ENCODE results near the gene VPS37C. TPM values are rescaled to one million over a fixed set of nuclear protein-coding genes. Genes with fewer than 3 reads are reported as not detected.
"Not testable (repeated sequence)": the region's sequence is repeated elsewhere in the genome, so short reads cannot be mapped to it uniquely, and the experiment has no call there.

The VPS37C gene
- total RNA-seq, 1 donor from 2014 or later = 27.8 TPM

DNA sequence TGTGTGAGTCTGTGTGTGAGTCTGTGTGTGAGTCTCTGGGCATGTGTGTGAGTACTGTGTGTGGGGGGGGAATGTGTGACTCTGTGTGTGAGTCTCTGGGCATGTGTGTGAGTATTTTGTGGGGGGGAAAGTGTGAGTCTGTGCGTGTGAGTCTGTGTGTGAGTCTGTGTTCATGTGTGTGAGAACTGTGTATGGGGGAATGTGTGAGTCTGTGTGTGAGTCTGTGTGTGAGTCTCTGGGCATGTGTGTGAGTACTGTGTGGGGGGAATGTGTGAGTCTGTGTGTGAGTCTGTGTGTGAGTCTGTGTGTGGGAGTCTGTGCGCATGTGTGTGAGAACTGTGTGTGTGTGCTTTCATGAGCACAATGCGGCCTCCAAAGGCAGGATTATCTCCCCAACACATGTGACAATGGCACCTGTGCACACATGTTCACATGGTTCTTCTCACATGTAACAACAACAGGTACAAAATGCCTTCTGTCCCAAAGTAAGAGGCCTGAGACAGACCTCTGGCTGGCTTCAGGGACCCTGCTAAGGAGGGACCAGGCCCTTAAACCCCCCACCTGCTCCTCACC is 57.3 kb downstream of the VPS37C start:
- DNase-seq (ENCODE audit: extremely low read depth, low read depth, low spot score) = no peak

DNA sequence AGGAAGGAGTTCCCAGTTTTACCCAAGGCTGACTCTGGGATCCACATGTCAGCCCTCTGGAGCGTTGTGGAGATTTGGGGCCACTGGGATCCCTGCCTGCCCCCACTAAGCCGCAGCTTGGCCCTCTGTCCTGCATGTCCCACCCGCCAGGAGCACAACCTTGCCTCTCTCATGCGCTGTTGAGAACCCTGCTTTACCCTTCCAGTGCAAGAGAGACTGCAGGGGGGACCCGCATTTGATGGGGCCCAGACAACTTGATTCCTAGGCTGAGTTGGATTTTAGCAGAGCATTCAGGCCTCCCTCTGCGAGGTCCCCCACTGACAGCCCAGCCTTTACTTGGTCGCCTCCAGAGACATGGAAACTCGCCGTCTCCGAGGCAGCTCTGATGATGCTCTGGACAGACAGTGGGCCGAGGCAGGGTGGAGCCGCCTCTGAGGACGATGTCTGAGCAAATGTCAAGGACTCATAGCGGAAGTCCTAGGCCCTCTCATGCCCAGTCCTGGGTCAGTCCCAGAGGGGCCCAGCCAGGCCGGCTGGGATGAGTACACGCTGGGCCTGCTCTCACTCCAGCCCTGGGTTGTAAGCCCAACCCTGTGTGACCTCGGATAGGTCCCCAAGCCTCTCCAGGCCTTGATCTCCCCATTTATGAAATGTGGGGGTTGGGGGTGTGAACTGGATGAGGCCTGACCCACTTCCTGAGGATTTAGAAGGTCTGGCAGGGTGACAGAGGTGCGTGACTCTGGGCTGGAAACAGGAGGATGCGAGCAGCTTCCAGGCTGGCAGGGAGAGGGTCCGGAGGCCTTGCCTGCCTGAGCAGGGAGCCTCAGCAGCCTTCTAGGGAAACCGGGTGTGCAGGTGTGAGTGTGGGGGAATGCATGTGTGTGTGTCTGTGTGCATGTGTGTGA is 58.3 kb downstream of the VPS37C start:
- DNase-seq (ENCODE audit: extremely low read depth, low read depth, low spot score) = no peak

DNA sequence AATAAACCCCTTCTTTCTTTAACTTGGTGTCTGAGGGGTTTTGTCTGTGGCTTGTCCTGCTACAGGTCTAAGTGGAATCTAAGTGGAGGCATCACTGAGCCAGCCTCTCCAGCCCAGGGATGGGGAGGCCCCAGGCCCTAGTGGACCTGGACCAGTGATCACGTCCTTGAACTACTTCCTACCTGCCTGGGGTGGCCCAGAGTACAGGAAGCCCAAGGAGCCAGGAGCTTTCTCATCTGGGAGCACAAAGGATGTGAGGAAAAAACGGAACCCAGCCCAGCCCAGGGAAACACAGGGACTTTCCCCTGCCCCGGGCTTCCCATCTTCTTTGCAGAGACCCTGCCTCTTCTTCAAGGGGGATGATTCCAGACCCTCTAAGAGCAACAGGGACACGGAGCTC is 62.4 kb downstream of the VPS37C start:
- no peak for DNase-seq (ENCODE audit: extremely low read depth, low read depth, low spot score)

DNA sequence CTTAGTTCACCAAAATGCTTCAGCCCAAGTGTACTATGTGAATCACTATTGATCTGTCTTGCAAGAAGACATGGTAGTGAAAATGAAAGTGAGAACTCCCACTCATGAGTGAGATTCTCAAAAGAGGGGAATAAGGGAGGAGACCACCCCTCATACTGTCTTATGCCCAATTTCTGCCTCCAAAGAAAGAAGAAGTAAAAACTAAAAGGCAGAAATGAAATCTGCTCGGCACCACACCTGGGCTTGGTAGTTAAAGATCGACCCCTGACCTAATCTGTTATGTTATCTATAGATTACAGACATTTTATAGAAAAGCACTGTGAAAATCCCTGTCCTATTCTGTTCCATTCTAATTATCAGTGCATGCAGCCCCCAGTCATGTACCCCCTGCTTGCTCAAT is 63.0 kb downstream of the VPS37C start:
- DNase-seq (ENCODE audit: extremely low read depth, low read depth, low spot score) = not testable (repeated sequence)

DNA sequence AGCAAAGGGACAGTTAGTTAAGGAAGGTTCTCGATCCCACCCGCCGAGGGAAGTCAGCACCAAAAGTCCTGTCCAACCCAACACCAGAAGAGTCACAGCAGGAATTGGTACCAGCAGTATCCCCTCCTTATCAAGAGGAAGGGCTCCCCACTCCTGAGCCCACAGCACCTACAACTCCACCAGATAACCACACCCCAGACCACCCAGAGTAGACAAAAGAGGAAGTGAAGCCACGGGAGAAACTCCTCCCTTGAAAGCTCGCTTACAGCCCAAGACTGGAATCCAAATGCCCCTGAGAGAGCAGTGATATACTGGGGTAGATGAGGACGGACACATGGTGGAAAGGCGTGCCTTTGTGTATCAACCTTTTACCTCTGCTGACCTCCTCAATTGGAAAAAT is 66.2 kb downstream of the VPS37C start:
- DNase-seq (ENCODE audit: extremely low read depth, low read depth, low spot score) = no peak

DNA sequence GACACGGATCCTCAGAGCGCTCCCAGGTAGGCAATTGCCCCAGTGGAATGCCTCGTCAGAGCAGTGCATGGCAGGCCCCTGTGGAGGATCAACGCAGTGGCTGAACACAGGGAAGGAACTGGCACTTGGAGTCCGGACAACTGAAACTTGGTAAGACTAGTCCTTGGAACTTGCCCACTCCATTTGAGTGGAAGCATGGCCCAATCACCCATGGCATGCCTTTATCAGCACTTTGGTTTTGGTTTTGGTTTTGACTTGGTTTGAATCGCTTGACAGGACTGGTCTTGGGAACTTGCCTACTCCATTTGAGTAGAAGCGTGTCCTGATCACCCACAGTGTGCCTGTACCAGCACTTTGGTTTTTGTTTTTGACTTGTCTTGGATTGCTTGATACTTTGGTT is 67.1 kb downstream of the VPS37C start:
- DNase-seq (ENCODE audit: extremely low read depth, low read depth, low spot score) = not testable (repeated sequence)

DNA sequence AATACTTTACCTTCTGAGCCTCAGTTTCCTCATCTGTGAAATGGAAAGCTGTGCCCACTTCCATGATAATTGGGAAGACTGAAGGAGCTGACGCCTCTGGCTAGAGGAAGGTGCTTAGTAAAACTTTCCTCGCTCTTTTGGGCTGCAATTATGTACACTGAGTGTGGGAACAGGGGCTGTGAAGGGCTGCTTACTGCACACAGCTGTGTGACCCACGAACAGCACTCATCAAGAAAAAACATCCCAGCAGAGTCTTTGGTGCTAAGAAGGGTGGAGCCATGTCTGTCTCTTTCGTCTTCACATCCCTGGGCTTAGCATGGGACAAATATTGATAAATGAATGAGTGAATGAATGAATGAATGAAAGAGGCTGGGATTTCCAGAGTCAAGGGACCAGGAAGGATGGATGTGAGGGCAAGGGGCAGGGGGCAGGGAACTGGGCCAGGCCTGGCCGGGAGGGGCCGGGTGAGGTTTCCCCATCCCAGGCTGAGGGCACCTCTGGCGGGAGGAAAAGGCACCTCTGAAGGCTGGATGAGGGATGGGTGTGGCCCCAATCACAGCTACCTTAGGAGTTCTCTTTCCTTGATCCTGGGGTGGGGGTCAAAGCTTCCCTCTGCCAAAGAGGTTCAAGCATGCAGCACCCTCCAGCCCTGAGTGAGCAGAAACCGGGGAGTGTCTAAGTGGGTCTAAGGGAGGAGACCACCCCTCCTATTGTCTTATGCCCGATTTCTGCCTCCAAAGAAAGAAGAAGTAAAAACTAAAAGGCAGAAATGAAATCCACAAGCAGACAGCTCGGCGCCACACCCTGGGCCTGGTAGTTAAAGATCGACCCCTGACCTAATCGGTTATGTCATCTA is 68.1 kb downstream of the VPS37C start:
- no peak for DNase-seq (ENCODE audit: extremely low read depth, low read depth, low spot score)

DNA sequence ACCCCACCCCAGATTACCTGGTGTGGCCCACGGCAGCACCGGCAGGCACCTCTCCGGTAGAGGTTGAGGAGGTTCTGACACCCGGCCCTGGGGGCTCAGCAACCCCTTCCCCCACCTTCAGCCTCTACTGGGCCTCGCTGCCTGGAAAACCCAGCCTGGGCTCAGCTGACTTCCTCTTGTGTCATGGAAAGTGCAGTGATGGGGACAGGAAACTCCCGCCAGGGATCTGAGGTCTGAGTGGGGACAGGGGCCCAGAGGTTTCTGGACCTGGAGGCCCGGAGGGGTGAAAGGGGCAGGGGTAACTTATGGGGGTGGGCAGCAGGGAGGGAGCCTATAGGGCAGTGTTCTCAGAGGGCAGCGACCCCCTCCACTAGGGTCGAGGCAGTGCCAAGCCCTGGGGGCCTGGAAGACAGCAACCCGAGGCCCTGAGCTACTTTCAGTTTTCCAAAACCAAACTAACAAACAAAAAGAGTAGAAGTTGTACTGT is 68.9 kb downstream of the VPS37C start:
- no peak for DNase-seq (ENCODE audit: extremely low read depth, low read depth, low spot score)

DNA sequence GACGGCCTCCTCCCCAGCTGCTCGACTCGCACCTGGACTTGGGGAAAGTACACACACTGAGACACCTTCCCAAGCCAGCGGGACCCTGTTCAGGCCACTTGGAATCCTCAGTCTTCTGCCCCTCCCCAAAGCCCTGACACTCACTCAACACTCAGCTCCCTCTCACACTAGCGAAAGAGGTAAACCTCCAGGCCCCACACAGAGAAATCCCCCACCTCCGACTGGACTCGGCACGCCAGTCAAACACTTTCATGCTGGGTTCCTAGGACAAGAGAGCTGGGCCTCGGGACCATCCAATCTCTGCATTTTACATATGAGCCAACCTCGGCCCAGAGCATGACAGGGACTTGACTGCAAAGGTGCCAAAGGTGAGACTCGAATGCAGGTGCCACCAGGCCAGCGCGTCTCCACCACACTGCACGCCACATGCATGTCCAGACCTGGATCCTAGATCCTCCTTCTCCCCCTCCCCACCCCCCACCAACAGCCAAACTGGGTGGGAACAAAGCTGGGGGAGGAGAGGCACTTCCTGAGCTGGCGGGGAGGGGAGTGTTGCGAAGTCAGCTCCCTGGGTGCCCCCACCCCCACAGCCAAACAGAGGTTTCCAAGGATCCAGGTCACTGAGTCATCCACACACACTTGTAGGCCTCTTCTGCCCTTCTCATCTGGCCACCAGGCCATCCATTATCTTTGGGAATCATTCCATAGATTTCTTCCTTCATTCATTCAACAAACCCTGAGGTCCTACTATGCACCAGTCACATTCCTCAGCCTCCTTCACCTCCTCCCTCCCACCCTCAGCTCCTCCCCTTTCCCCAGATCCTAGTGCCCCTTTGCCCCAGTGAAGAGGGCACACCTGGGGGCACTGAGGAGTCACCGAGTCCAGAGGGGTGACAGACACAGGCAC is 69.6 kb downstream of the VPS37C start:
- no peak for DNase-seq (ENCODE audit: extremely low read depth, low read depth, low spot score)

DNA sequence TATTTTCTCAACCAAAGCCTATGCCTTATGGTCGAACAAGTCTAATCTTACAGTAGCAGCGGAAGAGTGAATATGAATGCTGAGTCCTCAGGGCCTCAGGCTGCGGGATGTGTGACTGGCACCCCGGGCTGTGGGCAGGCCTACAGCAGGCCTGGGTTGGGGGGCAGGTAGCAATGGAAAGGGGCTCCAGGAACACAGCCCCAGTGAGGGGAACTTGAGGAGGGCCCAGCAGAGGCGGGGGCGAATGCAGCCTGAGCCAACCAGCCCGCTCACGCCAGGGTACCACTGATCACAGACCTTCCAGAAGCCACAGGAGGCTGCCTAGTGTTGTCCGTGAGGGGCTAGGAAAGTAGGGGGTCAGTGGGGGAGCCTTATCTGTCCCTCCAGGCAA is 70.2 kb downstream of the VPS37C start:
- DNase-seq (ENCODE audit: extremely low read depth, low read depth, low spot score) = no peak

DNA sequence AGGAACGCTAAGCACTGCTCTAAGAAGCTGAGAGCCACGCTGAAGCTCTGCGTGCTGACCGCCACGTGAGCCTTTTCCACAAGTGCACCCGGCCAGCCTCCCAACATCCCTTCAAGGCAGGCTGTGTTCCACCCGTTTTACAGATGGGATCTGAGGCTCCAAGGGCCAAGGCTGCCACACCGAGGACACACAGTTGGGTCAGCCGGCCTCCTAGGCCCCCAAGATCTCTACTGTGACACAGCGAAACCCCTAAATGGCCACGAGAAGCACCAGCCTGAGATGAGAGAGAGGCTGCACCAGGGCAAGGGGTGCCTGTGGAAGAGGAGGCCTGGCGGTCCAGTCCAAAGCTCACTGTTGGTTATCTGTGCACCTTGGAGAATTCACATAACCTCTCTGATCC is 70.7 kb downstream of the VPS37C start:
- DNase-seq (ENCODE audit: extremely low read depth, low read depth, low spot score) = no peak

DNA sequence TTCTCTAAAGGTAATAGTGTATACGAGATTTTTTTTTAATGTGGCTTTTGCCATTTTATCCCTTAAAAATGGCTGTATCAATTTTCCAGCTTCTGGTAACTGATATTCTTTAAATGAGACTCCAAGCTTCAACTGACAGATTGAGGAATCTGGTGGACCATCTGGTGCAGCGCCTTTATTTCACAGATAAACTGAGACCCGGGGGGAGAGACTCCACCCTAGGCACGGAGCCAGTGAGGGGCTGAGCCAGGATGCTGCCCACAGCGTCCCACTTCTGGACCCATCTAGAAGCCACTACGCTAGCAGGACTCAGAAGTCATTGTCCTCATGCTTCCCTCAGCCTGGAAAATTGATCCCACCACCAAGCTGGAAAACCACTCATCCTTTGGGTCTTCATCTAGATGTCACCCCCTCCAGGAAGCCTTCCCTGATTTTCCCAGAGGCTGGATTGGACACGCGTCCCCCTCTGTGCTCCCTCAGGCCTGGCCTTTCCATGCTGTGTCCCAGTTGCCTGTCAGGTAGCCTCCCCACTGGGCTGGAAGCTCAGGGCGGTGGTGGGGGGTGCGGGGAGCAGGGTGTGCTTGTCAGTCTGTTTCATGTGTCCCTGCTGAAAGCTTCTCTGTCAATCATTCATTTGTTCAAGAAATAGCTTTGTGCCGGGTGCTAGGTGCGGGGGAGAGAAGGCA is 71.3 kb downstream of the VPS37C start:
- DNase-seq (ENCODE audit: extremely low read depth, low read depth, low spot score) = no peak

DNA sequence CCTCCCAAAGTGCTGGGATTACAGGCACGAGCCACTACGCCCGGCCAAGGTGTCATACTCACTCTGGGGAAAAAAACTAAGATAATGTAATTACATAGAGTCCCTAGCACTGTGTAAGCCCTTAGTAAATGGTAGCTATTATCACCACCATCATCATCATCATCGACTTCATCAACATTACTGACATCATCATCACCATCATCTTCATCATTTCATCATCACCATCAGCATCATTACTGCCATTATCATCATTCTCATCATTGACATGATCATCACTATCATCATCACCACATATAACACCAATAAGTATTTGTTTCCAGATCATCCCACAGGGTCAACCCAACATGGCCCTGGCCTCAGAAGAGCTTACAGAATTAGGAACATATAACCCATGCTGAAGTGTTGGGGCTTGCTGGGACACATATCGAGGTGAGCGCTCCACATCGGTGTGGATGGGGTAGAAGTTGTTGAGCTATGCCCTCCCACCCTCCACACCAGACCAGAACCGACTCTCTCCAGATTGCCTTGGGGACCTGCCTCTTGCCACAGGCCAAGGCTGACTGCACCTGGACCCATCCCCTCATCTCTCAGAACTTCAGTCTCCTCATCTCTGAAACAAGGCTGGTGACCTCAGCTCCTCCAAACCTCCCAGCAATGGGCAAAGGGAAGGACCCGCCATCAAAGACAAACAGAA is 73.7 kb downstream of the VPS37C start:
- DNase-seq (ENCODE audit: extremely low read depth, low read depth, low spot score) = no peak

DNA sequence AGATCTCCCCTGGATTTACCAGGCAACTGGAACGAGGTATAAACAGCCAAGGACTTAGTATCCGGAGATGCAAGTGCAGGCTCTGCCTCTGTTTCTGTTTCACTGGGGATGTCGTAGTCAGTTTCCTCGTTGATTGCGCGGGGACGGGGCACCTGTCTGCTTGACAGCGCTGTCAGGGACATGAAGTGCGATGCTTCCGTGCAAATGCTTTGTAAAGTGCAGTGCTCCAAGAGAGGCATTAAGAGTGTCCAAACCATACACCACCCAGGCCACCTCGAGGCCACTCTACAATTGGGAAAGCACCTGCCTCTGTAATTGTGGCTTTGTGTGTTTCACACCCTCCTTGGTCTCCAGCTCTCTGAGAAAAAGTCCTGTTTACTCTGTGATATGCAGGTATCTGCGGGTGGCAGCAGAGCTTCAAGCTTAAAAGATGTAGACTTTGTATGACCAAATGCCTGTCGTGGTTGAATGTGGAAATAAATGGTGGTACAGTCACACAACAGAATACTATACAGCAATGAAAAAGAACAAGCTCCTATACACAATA is 77.6 kb downstream of the VPS37C start:
- no peak for DNase-seq (ENCODE audit: extremely low read depth, low read depth, low spot score)

DNA sequence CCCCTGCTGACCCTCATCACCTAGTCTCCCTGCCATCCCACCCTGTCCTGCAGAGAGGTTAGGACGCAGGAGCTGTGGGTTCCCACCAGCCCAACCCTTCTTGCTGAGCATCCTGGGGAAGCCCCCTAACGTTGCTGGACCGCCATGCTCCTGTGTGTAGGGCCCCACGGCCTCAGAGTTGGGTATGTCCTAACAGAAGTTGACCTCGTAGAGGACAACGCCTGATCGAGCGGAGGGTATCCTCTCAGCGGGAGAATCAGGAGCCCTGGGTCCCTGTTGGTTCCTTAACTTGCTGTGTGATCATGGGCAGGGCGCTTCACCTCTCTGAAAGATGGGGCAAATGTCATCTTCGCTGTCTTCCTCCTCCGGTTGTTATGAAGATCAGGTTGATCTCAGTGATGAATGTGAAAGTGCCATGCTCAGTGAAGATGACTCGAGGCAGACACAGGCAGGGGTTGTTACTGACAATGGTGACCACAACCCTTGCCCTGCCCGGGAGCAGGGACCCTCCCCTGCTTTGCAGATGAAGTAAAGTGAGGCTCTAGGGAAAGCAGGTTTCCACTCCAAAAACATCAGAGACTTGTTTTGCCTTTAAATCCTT is 78.2 kb downstream of the VPS37C start:
- DNase-seq (ENCODE audit: extremely low read depth, low read depth, low spot score) = no peak

DNA sequence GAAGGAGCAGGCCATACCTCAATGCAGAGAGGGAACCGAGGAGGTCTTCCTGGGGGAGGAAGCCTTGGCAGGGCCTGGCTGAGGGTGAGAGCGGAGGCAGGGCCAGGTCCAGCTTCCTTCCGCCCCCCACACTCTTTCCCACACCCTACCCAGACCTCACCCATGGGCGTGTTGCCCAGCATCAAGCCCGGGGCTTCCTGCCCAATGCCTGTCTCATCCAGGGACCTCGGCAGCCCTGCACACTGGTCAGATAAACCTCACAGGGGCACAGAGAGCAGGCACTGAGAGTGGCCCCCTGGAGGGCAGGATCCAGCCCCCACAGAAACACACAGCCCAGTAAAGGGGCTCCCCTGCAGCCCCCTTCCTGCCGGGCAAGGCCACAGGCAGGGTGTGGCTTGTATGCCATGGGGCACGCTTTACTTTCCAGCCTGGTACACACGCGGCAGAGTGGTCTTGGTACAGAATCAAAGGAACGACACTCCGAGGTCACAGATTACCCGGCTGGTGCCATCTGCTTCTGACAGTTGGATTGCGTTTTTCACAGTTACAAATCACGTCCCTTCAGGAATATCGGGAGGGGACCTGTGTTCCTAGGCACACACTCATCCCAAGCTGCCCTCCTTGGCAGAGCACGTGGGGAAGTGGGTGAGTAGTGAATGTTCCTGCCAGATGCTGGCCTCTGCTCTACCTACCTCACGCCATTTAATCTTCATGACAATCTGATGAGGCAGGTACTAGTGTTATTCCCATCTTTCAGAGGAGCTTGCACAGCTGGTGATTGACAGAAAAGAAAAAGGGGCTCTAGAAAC is 79.0 kb downstream of the VPS37C start:
- DNase-seq (ENCODE audit: extremely low read depth, low read depth, low spot score) = no peak

DNA sequence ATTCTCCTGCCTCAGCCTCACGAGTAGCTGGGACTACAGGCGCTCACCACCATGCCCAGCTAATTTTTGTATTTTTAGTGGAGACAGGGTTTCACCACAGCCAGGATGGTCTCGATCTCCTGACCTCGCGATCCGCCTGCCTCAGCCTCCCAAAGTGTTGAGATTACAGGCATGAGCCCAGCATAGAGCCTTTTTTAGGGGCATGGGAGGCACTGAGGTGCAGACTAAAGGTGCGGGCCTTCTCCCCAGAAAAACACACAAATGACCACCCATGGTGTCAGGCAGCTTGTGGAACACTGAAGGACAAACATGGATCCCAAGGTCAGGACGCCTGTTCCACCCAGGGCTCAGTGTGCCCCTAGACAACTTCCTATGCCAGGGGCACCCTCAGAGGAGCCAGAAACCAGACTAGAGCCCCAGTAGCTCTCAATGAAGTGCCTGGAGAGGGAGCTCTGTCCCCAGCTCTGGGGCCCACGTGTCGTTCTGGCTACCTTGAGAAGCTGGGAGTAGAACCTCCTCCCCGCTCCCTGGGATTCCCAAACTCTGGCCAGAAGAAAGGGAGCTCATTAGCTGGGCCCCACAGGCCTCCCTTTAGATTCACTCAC is 80.1 kb downstream of the VPS37C start:
- no peak for DNase-seq (ENCODE audit: extremely low read depth, low read depth, low spot score)
